Activated CD4-positive, alpha-beta T cell treated with anti-CD3 and anti-CD28 coated beads, Interleukin-10, Interleukin-2, amounts not matched to agents 100 ng/mL and 50 ng/mL, durations not matched to agents 16 hours and 8 hours (primary cell): Measurements from ENCODE around the gene MAPKAPK3.
A peak's percentile ranks its signal among the peaks of the same experiment; 100 is the strongest.

Source experiments
- DNase-seq: peaks from one replicate; pipeline ENCODE4 v3.0.0-alpha.2; 2020

Gene MAPKAPK3

GRCh38 chr3:50617096-50617791, at the start of gene MAPKAPK3:
Gene MAPKAPK3, plus strand, starts transcription at chr3:50617151. Its CDS starts 415 bp downstream, at chr3:50617566.
- DNase-seq: no peak

- DNase-seq: peak; percentile 98
Measured at GRCh38 chr3:50567386-50568167, 49.4 kb upstream of the MAPKAPK3 start, which contains the start of gene C3orf18. Gene C3orf18, minus strand, starts transcription at chr3:50567747. Its CDS starts 2,048 bp downstream, at chr3:50565699.

- peak; percentile 98 for DNase-seq
Measured at GRCh38 chr3:50568947-50569749, 47.8 kb upstream of the MAPKAPK3 start, which contains the start of gene HEMK1. Gene HEMK1, plus strand, starts transcription at chr3:50569522. Its CDS starts 1,583 bp downstream, at chr3:50571105.

- peak; percentile 19 for DNase-seq
Measured at GRCh38 chr3:50570508-50571279, 46.3 kb upstream of the MAPKAPK3 start.

GRCh38 chr3:50571486-50571885, 45.5 kb upstream of the MAPKAPK3 start:
- DNase-seq: no peak

GRCh38 chr3:50572158-50572557, 44.8 kb upstream of the MAPKAPK3 start:
- peak; percentile 92 for DNase-seq

- peak; percentile 75 for DNase-seq
Measured at GRCh38 chr3:50572801-50573371, 44.1 kb upstream of the MAPKAPK3 start.

GRCh38 chr3:50573566-50574443, 43.1 kb upstream of the MAPKAPK3 start:
- DNase-seq: peak; percentile 94

GRCh38 chr3:50574444-50574831, 42.5 kb upstream of the MAPKAPK3 start:
- DNase-seq: peak; percentile 60

GRCh38 chr3:50575372-50575771, 41.6 kb upstream of the MAPKAPK3 start:
- DNase-seq: no peak

GRCh38 chr3:50577348-50577747, 39.6 kb upstream of the MAPKAPK3 start:
- DNase-seq: no peak

GRCh38 chr3:50580683-50581458, 36.1 kb upstream of the MAPKAPK3 start:
- DNase-seq: no peak

- DNase-seq: no peak
Measured at GRCh38 chr3:50581459-50581842, 35.5 kb upstream of the MAPKAPK3 start.

- no peak for DNase-seq
Measured at GRCh38 chr3:50582083-50582482, 34.9 kb upstream of the MAPKAPK3 start.

GRCh38 chr3:50583897-50584296, 33.1 kb upstream of the MAPKAPK3 start:
- no peak for DNase-seq

GRCh38 chr3:50584391-50584790, 32.6 kb upstream of the MAPKAPK3 start:
- DNase-seq: no peak

- peak; percentile 60 for DNase-seq
Measured at GRCh38 chr3:50585919-50586762, 30.8 kb upstream of the MAPKAPK3 start.

- DNase-seq: peak; percentile 21
Measured at GRCh38 chr3:50586763-50587070, 30.2 kb upstream of the MAPKAPK3 start.

- DNase-seq: no peak
Measured at GRCh38 chr3:50587373-50587772, 29.6 kb upstream of the MAPKAPK3 start.
